GM21723 (cell line): ENCODE results near the gene P2RX6.
"Not testable (repeated sequence)": the region's sequence is repeated elsewhere in the genome, so short reads cannot be mapped to it uniquely, and the experiment has no call there.

Experiments
- ATAC-seq: cut with Tn5 transposase; IDR thresholded peaks from one replicate; pipeline ENCODE4 v1.9.1; 2021; ENCODE audit warnings: mild to moderate bottlenecking, moderate library complexity; ENCODE audit not compliant: unreplicated experiment

Gene P2RX6

GRCh38 chr22:21051145-21051830 lies 36.3 kb downstream of the P2RX6 start:
- ATAC-seq: no peak

DNA sequence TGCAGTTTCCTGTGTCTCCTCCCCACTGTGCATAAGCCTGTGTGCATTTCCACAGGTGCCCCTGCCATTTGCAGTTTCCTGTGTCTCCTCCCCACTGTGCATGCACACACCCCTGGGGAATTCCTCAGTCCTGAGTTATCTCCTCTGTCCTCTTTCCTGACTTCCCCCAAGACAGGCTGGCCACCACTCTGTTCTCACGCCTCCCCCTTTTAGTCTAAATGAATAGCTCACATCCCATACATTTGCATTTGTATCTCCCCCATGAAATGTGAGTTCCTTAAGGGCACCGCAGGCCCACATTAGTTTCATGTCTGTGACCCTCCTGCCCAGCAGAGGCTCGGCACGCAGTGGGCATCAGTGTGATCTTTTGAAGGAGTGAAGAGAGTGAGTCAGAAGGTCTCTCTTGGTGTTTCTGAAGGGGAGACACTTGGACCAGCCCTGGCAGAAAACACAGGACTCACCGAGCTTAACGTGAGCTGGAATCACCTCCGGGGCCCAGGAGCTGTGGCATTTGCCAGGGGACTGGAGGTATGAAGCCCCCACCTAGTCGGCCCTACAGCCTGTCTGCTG lies 37.0 kb downstream of the P2RX6 start:
- ATAC-seq: no peak

GRCh38 chr22:21052715-21053459 lies 37.9 kb downstream of the P2RX6 start:
- no peak for ATAC-seq

GRCh38 chr22:21054046-21054713 lies 39.2 kb downstream of the P2RX6 start:
- ATAC-seq: no peak

DNA sequence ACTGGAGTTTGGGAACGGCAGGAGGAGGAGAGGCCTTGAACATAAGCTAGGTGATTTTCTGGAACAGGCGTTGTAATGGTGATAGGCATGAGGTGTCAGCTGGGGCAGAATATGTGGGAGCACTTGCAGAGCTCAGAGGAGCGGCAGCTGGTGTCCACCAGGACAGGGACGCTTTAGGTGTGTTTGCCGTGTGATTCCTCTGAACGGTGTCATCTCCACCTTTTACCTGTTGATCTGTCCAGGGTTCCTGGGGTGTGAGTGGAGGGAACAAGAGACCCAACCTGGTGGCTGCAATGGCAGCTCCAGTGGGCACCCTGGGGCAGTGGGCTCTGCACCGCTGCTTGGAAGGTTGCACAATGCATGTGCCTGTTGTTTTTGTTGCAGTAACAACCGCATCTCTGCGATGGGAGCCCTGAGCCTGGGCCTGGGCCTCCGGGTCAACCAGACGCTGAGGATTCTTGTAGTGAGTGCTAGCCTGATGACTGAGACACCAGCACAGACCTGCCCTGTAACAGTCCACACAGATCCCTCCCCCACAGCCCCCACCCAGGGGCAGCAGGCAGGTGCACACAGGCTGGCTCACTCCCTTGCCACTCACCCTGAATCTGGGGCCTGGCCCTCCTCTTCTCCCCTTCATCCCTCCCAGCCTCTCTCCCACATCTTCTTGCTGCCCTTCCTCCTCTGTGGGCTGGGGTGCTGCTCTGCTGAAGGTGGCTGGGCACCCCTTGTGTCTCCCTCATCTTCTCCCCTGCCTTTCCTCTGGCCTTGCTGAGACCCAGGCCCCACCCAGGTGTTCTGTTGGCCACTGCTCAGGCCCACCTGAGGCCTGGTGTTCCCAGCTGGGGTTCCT lies 40.0 kb downstream of the P2RX6 start:
- ATAC-seq: no peak

DNA sequence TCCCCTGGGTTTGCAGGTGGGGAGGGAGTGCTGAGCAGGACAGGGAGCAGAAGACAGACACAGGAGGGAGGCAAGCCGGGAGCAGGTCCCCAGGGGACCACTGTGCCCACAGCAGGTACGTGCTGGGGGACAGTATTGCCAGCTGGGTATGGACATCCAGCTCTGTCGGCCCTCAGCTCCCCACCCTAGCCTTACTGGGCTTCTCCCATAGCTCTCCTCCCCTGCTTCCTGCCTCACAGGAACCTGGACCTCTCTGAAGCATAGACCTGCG lies 40.5 kb downstream of the P2RX6 start:
- ATAC-seq: no peak

- ATAC-seq: no peak
Observed at GRCh38 chr22:21055880-21056319, 40.9 kb downstream of the P2RX6 start.

- not testable (repeated sequence) for ATAC-seq
Observed at GRCh38 chr22:21060363-21060762, 45.4 kb downstream of the P2RX6 start.

GRCh38 chr22:21061660-21062321 lies 46.8 kb downstream of the P2RX6 start:
- not testable (repeated sequence) for ATAC-seq

DNA sequence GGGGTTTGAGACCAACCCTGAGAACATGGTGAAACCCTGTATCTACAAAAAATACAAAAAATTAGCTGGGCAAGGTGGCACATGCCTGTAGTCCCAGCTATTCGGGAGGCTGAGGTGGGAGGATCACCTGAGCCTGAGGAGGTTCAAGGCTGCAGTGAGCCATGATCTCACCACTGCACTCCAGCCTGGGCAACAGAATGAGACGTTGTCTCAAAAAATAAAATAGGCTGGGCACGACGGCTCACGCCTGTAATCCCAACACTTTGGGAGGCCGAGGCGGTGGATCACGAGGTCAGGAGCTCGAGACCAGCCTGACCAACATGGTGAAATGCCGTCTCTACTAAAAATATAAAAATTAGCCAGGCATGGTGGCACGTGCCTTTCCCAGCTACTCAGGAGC lies 49.5 kb downstream of the P2RX6 start:
- not testable (repeated sequence) for ATAC-seq

DNA sequence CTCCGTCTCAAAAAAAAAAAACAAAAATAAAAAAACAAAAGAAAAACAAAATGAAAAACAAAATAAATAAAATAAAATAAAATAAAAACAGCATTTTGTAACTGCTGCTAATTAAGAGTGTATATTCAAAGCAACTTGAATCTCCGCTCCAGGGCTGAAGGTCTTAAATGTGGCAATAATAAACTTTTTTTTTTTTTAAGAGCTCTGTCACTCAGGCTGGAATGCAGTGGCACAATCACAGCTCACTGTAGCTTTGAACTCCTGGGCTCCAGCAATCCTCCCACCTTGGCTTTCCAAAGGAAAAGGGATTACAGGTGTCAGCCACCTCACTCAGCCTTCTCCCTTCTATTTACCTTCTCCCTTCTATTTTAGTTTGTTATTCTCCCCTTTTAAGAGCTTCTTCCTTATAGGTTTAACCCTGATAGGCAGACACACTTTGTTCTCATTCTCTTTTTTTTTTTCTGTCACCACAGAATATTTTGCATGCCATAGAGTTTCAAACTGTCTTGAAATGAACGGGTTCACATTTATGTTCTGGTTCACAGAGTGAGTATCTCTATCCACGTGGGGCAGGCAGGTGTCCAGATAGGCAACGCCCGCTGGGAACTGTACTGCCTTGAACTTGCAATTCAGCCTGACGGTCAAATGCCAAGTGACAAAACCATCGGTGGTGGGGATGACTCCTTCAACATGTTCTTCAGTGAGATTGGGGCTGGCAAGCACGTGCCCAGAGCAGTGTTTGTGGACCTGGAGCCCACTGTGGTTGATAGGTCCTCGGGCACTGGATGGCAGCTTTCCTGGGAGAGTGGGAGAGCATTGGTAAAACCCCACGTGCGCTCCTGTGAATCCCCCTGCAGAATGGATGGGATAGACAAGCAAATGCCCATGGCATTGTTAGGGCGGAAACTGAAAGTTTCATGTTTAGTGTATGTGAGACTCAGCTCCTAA lies 50.2 kb downstream of the P2RX6 start:
- no peak for ATAC-seq

DNA sequence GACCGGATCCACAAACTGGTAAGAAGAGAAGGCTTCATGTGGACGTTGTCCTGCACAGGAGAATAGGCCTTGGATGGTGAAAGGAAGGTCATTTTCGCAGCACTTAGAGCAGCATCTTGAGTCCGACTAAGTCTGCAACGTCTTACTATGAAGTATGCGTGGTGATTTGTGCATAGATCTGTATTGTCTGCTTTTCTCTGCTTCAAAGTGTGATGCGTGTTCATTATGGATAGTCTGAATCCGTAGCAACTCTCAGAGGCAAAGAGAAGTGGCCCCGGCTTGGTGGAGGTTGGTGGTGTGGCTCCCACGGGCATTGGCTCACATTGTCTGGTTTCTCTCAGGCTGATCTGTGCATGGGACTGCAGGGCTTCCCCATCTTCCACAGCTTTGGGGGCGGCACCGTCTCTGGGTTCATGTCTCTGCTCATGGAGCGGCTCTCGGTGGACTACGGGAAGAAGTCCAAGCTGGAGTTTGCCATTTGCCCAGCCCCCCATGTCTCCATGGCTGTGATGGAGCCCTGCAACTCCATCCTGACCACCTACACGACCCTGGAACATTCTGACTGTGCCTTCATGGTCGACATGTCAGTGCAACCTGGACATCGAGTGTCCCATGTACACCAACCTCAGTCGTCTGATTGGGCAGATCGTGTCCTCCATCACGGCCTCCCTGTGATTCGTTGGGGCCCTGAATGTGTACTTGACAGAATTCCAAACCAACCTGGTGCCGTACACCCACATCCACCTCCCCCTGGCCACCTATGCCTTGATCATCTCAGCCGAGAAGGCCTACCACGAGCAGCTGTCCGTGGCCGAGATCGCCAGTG lies 52.3 kb downstream of the P2RX6 start:
- no peak for ATAC-seq

DNA sequence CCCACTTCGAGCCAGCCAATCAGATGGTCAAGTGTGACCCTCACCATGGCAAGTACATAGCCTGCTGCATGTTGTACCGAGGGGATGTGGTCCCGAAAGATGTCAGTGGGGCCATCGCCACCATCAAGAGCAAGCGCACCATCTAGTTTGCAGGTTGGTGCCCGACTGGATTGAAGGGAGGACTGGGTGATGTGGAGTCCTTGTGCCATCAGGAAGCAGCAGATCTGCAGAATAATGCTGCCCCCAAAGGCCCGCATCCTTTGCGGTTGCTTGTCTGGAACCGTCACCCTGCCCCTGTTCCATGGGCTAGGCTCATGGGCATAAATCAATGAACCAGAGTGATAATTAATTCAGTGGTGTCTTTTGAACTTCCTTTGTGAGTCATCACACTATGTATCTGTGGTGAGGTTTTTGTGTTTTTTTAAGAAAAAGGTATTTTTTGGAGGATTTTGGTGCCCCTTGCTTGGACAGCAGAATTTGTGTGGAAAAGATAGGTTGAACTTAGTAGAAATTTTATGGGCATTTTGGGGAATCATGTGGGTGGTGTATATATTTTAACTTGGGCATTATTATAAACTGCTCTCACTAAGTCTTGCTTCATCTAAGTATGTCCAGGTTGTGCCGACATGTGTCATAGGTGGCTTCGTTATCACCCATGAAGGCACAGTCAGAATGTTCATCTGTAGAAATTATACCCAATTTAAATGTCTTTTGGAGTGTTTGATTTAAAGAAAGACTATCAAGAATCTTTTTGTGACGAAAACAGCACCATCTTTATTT lies 53.1 kb downstream of the P2RX6 start:
- no peak for ATAC-seq

GRCh38 chr22:21068681-21069276 lies 53.8 kb downstream of the P2RX6 start:
- no peak for ATAC-seq

DNA sequence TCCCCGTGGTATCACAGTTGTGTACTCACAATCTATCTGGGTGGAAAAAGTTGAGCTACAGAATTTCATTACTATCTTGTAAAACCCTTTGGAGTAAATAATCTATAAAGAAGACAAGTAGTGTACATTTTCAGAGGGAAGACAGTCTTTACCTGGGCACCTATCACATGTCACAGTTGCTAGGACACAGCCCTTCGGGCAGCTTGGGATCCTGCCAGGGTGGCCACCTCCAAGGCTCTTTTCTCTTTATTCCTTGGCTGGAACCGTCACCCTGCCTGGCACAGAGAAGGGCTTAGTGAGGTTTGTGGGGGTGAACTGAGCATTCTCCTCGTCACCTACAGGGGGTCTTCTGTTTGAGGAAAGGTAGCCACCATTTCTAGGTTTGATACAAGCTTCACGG lies 54.4 kb downstream of the P2RX6 start:
- no peak for ATAC-seq

DNA sequence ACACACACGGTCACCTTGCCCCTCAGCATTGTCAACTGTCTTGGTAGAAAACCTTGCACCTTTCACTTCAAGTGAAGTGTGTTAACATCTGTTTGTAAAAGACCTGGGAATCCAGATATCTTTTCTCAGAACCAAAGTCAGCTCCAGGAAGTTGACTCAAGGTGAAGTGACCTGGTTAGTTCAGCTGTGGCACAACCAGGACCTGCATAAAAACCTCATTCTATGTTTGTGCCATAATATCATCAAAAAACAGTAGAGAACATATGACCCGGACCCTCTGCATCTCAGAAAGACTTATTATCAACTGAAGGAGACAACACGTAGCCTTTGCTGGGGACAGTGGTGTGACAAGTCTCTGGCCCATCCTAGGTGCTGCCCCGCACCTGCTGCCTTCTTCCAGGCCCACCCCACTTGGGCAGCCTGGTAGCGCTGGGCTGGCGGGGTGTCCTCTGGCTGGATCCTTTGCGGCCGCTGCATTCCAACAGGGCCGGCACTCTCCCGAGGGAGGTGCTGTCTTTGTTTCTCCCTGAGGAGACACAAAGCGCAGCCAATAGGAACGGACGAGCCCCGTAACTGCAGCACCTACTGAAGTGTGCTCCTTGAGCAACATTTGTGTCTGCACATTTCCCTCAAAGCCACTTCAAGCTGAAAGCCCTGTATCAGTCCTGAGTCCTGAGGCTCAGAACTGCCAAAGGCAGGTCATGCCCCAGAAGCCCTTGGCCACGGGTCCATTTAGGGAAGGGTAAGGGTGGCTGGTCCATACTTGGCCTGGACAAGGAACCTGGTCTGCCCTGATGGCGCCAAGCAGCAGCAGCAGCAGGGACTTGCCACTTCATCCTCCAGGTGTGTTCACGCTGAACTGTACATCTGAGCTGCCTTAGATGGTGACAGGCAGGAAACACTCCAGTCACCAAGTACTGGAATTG lies 56.0 kb downstream of the P2RX6 start:
- ATAC-seq: no peak
